GM19035 (cell line): ENCODE measurements around the gene TMEM218.

ENCODE experiments used
- ATAC-seq: cut with Tn5 transposase; IDR thresholded peaks from one replicate; pipeline ENCODE4 v1.9.1; 2021; ENCODE audit not compliant: unreplicated experiment

The TMEM218 gene

GRCh38 chr11:125129316-125129993 lies 18.0 kb upstream of the TMEM218 start:
- no peak for ATAC-seq

GRCh38 chr11:125128450-125128849 lies 17.0 kb upstream of the TMEM218 start:
- no peak for ATAC-seq

- no peak for ATAC-seq
These were observed 13.2 kb upstream of the TMEM218 start for GRCh38 chr11:125124618-125124992.

GRCh38 chr11:125123947-125124617 lies 12.7 kb upstream of the TMEM218 start:
- peak; percentile 62 for ATAC-seq

- no peak for ATAC-seq
These were observed 11.9 kb upstream of the TMEM218 start for GRCh38 chr11:125123194-125123946.

DNA sequence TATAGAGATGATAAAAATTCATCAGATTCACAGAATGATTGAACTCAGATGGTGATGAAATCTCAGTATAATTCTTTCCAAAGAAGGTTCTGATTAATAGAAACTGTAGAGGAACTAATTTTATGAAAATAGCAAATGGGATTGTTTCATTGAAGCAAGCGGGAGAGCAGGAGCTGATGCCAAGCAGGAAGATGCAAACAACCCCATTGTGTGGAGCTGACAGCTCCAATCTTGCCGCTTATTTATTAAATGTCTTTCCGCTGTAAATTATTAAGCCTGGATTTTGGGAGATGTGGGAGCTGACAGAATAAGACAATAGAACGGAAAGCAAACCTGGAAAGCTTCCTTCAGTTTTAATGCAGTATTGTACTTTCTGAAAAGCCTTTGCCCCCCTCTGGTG lies 6.0 kb upstream of the TMEM218 start:
- ATAC-seq: no peak

- ATAC-seq: no peak
These were observed 3.1 kb upstream of the TMEM218 start for GRCh38 chr11:125114518-125114917.

DNA sequence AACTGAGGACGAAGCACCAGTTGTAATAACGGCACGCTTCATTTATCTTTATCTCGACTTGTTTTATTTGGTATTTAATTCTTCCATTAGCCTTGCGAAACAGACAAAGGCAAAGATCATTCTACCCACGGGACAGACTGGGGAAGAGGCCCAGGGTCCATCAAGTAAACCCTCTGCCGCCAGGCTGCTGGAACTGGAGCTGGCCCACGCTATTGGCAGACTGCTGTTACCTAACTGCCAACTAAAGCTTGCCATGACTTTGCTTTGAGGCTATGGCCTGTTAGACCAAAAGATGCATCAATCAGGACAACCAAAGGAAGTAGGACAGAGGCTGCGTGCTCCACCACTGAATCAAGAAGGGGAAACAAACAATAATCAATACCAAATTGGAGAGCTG lies 780 bp upstream of the TMEM218 start:
- ATAC-seq: no peak

GRCh38 chr11:125111001-125111342 lies 454 bp downstream of the TMEM218 start:
- ATAC-seq: no peak

DNA sequence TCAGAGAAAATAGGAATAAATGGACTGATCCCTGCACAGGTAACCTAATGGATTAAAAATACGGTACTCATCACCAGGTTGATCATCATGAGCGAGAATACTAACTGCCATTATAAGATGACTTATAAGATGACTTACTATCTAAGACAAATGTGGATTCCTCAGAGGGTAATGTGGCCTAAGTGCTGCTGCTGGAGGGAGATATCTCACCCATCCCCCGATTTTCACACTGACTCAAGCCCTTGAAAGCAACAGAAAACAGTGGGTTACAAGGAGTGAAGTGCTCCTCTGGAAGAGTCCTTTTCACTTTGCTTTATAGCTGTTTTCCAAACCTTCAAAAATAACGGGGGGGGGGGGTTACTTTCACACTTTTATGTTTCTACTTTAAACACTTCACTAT lies 920 bp downstream of the TMEM218 start:
- ATAC-seq: no peak

- ATAC-seq: no peak
These were observed 3.0 kb downstream of the TMEM218 start for GRCh38 chr11:125108469-125108868.

- no peak for ATAC-seq
These were observed 5.5 kb downstream of the TMEM218 start for GRCh38 chr11:125105926-125106325.

DNA sequence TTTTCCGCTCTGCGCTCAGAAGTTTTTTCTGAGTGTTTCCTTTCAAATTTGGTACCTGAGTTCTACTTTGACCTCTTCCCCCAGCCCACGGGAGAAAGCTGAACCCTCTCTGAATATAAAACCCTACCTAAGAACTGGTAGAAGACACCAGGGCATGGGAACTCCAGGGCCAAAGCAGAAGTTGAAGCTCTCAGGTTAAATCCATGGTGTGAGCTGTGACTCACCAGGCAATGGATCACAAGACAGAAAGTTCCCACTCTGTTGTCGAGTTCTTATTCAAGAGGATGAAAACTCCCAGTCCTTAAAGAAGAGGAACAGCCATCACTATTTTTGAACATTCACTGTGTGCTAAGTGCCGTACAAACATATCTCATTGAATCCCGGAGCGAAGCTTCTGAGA lies 8.9 kb downstream of the TMEM218 start:
- no peak for ATAC-seq

- no peak for ATAC-seq
These were observed 9.4 kb downstream of the TMEM218 start for GRCh38 chr11:125102025-125102424.

- no peak for ATAC-seq
These were observed 9.8 kb downstream of the TMEM218 start for GRCh38 chr11:125101596-125101995.

DNA sequence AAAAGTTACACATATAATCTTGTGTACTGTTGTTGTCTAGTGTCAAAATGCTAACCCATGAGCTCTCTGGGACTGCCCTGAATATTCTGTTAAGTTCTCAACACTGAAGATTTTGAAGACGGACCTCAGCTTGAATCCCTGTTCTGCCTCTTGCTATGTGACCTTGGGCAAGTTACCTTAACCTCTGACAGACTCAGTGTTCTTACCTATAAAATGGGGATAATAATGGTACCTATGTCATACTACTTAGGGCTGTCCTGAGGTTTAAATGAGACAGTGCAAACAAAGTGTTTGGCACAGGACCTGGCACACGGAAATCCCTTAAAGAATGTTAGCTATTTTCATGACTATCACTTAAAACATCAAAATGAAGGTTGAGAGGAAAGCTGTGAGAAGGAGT lies 11.3 kb downstream of the TMEM218 start:
- no peak for ATAC-seq

DNA sequence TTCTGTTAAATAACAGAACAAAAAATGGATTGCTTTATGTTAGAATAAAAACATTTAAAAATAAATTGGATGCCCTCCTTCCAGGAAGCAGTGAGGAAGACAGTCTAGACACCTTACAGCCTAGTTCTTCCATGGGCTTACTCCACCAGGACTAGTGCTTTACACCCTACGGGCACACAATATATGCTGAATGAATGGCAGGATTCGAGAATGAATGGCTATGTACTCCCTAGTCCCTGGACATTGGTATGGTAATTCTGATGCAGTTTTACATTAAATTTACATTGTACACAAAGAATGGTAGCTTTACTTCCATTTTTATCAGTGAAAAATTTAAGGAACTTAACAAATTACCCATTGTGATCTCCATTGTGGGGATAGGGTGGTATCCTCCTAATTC lies 16.7 kb downstream of the TMEM218 start:
- ATAC-seq: no peak

- ATAC-seq: no peak
These were observed 17.9 kb downstream of the TMEM218 start for GRCh38 chr11:125093502-125093901.

- no peak for ATAC-seq
These were observed 18.8 kb downstream of the TMEM218 start for GRCh38 chr11:125092669-125093068.

- no peak for ATAC-seq
These were observed 19.4 kb downstream of the TMEM218 start for GRCh38 chr11:125091877-125092664.

DNA sequence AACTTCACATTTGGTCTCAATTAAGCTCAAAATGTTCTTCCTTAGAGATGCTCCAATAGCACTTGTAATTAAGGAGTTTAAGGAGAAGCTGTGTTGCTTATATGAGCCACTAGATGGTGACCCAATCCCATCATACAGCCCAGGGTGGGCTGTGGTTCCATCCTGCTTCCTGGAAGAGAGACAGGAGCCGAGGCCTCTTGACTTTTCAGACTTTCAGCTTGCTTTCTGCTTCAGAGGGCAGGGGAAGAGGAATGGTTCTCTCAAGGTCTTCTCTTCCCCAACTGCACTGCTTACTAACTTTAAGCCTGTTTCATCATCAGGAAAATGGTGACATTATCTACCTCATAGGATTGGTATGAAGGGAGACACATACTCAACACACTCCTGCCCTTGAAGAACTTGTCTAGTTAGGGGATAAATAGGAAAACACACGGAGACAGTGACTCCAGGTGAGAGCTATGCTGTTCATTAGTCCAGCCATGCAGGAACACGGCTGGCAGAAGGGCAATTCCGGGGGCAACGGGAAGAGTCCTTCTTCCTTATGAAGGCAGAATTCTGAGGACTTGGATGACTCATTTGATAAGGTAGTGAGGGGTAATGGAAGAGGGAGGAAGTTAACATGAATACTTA lies 20.1 kb downstream of the TMEM218 start:
- no peak for ATAC-seq
